Liver (tissue), 9 donors: Measurements from ENCODE around the gene MAP4K3. TPM values are rescaled to one million over a fixed set of nuclear protein-coding genes. Genes with fewer than 3 reads are reported as not detected.

Experiments used
- DNase-seq: peaks from one replicate; pipeline ENCODE4 v3.0.0-alpha.2; 2017; ENCODE audit warnings: low spot score
- H3K27ac ChIP-seq, 2 donors: one replicate each; pipeline ENCODE4 v1.7.0; 2013; ENCODE audit warnings: inconsistent platforms in 2 of 2, low read length in 2 of 2, control low read depth in 1 of 2, low read depth in 1 of 2, mild to moderate bottlenecking in 1 of 2
- H3K27me3 ChIP-seq, 4 donors: one replicate each; pipeline versions ENCODE4 v1.6.1 to v1.7.0; 2013; ENCODE audit warnings: low read length in 3 of 4, inconsistent platforms in 1 of 4, mild to moderate bottlenecking in 1 of 4, moderate library complexity in 1 of 4; ENCODE audit not compliant: control insufficient read depth in 4 of 4, insufficient read depth in 4 of 4
- H3K36me3 ChIP-seq, 4 donors: one replicate each; pipeline versions ENCODE4 v1.6.1 to v1.7.0; 2013; ENCODE audit warnings: low read length in 3 of 4, mild to moderate bottlenecking in 3 of 4, low read depth in 1 of 4, moderate library complexity in 1 of 4; ENCODE audit not compliant: control insufficient read depth in 4 of 4, insufficient read depth in 3 of 4
- H3K4me1 ChIP-seq, 4 donors: one replicate each; pipeline versions ENCODE4 v1.6.1 to v1.7.0; 2013; ENCODE audit warnings: low read length in 3 of 4, mild to moderate bottlenecking in 3 of 4, moderate library complexity in 1 of 4; ENCODE audit not compliant: control insufficient read depth in 4 of 4, insufficient read depth in 4 of 4
- H3K4me3 ChIP-seq, 3 donors: one replicate each; pipeline versions ENCODE4 v1.6.1 to v1.7.0; 2013; ENCODE audit warnings: low read length in 3 of 3, control low read depth in 1 of 3, low read depth in 1 of 3, mild to moderate bottlenecking in 1 of 3
- H3K9ac ChIP-seq, 2 donors: one replicate each; pipeline ENCODE4 v1.7.0; 2013; ENCODE audit warnings: low read length in 2 of 2, mild to moderate bottlenecking in 2 of 2, moderate library complexity in 2 of 2, control low read depth in 1 of 2, low read depth in 1 of 2
- H3K9me3 ChIP-seq, 4 donors: one replicate each; pipeline versions ENCODE4 v1.6.1 to v1.7.0; 2013; ENCODE audit warnings: low read length in 3 of 4; ENCODE audit not compliant: control insufficient read depth in 4 of 4
- ATF3 ChIP-seq: IDR thresholded peaks from 2 replicates; pipeline ENCODE4 v1.6.1; 2016; ENCODE audit warnings: antibody characterized with exemption
- CTCF ChIP-seq: fragments of 150-350 bp; IDR thresholded peaks from 2 replicates; pipeline ENCODE4 v1.5.1; 2017; ENCODE audit warnings: improper control_type of control experiment, low read depth, low read length; ENCODE audit not compliant: missing input control
- EGR1 ChIP-seq, 2 donors: IDR thresholded peaks; 2 replicates each; pipeline ENCODE4 v1.6.1; 2016 to 2018; ENCODE audit warnings: antibody characterized with exemption in 2 of 2, low read depth in 2 of 2
- FOXA1 ChIP-seq: IDR thresholded peaks from 2 replicates; pipeline ENCODE4 v1.6.1; 2016; ENCODE audit warnings: antibody characterized with exemption
- FOXA2 ChIP-seq: IDR thresholded peaks from 2 replicates; pipeline ENCODE4 v1.6.1; 2016; ENCODE audit warnings: antibody characterized with exemption
- GABPA ChIP-seq, 2 donors: IDR thresholded peaks in 1 of 2; conservative IDR thresholded peaks in 1 of 2; 2 replicates each; pipeline ENCODE4 v1.6.1; 2016; ENCODE audit warnings: antibody characterized with exemption in 2 of 2, mild to moderate bottlenecking in 1 of 2, moderate library complexity in 1 of 2
- HNF4A ChIP-seq, 2 donors: conservative IDR thresholded peaks; 2 replicates each; pipeline ENCODE4 v1.6.1; 2016; ENCODE audit warnings: antibody characterized with exemption in 2 of 2, mild to moderate bottlenecking in 2 of 2
- JUND ChIP-seq, 2 donors: IDR thresholded peaks; 2 replicates each; pipeline ENCODE4 v1.6.1; 2016; ENCODE audit warnings: antibody characterized with exemption in 2 of 2
- NR2F2 ChIP-seq: IDR thresholded peaks from 2 replicates; pipeline ENCODE4 v1.6.1; 2016; ENCODE audit warnings: antibody characterized with exemption
- RAD21 ChIP-seq, 2 donors: IDR thresholded peaks; 2 replicates each; pipeline ENCODE4 v1.6.1; 2016; ENCODE audit warnings: antibody characterized with exemption in 2 of 2, mild to moderate bottlenecking in 2 of 2
- REST ChIP-seq: IDR thresholded peaks from 2 replicates; pipeline ENCODE4 v1.6.1; 2016; ENCODE audit warnings: antibody characterized with exemption, mild to moderate bottlenecking
- RXRA ChIP-seq, 2 donors: IDR thresholded peaks; 2 replicates each; pipeline ENCODE4 v1.6.1; 2017 to 2018; ENCODE audit warnings: antibody characterized with exemption in 2 of 2, mild to moderate bottlenecking in 1 of 2
- SP1 ChIP-seq: IDR thresholded peaks from 2 replicates; pipeline ENCODE4 v1.6.1; 2018; ENCODE audit warnings: antibody characterized with exemption, mild to moderate bottlenecking
- TAF1 ChIP-seq: conservative IDR thresholded peaks from 2 replicates; pipeline ENCODE4 v1.6.1; 2016; ENCODE audit warnings: antibody characterized with exemption, mild to moderate bottlenecking
- YY1 ChIP-seq: IDR thresholded peaks from 2 replicates; pipeline ENCODE4 v1.6.1; 2016; ENCODE audit warnings: antibody characterized with exemption, mild to moderate bottlenecking
- WGBS: extraction: QIAGEN DNeasy Blood & Tissue Kit; methylation state at CpG from one replicate; pipeline ENCODE4 v1.1.7; 2013; 5-methylcytosine and 5-hydroxymethylcytosine counted together
- polyA plus RNA-seq, 2 donors: library from polyadenylated mRNA; stranded (reverse) in 1 of 2; unstranded in 1 of 2; fragments of 200-250 nt in 1 of 2; fragments of >200 nt in 1 of 2; fragmentation: Nextera tagmentation in 1 of 2; extraction: Ambion mirVana in 1 of 2; gene quantifications; one replicate each; pipeline versions ENCODE4 v1.2.1 to v1.2.3, GENCODE V29; 2013 to 2015
- total RNA-seq, 2 donors: library from RNA; depleted of rRNA; stranded (reverse); fragments of >200 nt; gene quantifications; one replicate each; pipeline ENCODE4 v1.2.3, GENCODE V29; 2014
- TF ChIP-seq, protein P1 (sequence below): IDR thresholded peaks from 2 replicates; pipeline ENCODE4 v1.6.1; 2016; ENCODE audit warnings: antibody characterized with exemption
- donor health status: healthy.
- donor health status: healthy.
- donor health status: healthy.
- donor health status: healthy.
- donor health status: healthy.

The MAP4K3 gene
- total and polyA plus RNA-seq, 4 donors, result 6.2 to 23.8 (median 10.9) TPM

GRCh38 chr2:39223909-39224308 is 213.2 kb downstream of the MAP4K3 start:
- peaks cover 0 to 4% (median 1%) of the 10 kb centered on the region in 4 donors for H3K4me1 ChIP-seq
- no peaks in the 10 kb centered on the region for H3K9me3 ChIP-seq
- DNase-seq, result no peak
- no peak overlapping the region for H3K9ac ChIP-seq
- H3K4me3 ChIP-seq, result no peak overlapping the region
- no peaks in the 10 kb centered on the region for H3K36me3 ChIP-seq
- WGBS, result 91% methylated on average over 1 of the region's 1 CpG
- TF ChIP-seq FOXA2 (no peak), TAF1 (no peak), RAD21 (IDR thresholded peaks at IDR 0.05) (no peak)
- H3K27me3 ChIP-seq, result no peaks in the 10 kb centered on the region
- H3K27ac ChIP-seq, result no peak overlapping the region

DNA sequence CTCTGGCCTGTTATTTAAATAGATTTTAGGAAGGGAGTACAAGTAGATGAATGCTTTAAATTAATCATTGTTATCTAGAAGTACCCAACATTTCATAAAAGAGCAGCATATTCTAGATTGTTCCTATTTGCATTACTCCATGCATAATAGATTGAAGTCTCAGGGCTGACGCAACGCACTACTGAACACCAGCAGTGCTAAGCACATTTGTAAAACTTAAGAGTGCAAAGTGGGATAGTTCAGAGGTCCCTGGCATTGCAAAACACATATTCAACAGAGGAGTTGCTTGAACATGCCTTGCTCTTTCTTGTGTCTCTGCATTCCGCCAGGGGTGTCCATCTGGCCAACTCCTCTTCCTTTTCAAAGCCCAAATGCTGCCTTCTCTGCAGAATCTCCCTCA is 215.6 kb downstream of the MAP4K3 start:
- H3K27me3 ChIP-seq, result no peaks in the 10 kb centered on the region
- H3K27ac ChIP-seq, result no peak overlapping the region
- no peaks in the 10 kb centered on the region for H3K9me3 ChIP-seq
- no peak overlapping the region for H3K9ac ChIP-seq
- H3K4me3 ChIP-seq, result no peak overlapping the region
- H3K36me3 ChIP-seq, result no peaks in the 10 kb centered on the region
- no peaks in the 10 kb centered on the region for H3K4me1 ChIP-seq
- 95% methylated on average over 3 of the region's 3 CpGs for WGBS
- TF ChIP-seq, protein P1, sequence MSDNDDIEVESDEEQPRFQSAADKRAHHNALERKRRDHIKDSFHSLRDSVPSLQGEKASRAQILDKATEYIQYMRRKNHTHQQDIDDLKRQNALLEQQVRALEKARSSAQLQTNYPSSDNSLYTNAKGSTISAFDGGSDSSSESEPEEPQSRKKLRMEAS, result no peak
- TF ChIP-seq YY1, result no peak
- DNase-seq, result no peak

GRCh38 chr2:39220136-39220535 is 216.9 kb downstream of the MAP4K3 start:
- H3K36me3 ChIP-seq, result no peaks in the 10 kb centered on the region
- H3K4me3 ChIP-seq, result no peak overlapping the region
- no peaks in the 10 kb centered on the region for H3K27me3 ChIP-seq
- no peak for TF ChIP-seq NR2F2
- no peak for TF ChIP-seq REST
- TF ChIP-seq SP1, result no peak
- no peak for TF ChIP-seq RXRA (IDR thresholded peaks at IDR 0.05)
- TF ChIP-seq ATF3, result no peak
- TF ChIP-seq RAD21 (IDR thresholded peaks at IDR 0.05), result no peak
- no peak for TF ChIP-seq FOXA2
- TF ChIP-seq, protein P1, result no peak
- TF ChIP-seq EGR1 (IDR thresholded peaks at IDR 0.05; ENCODE audit: low read depth in 2 of 2), result no peak
- no peak for TF ChIP-seq HNF4A (conservative IDR thresholded peaks at IDR 0.05)
- no peak for TF ChIP-seq JUND (IDR thresholded peaks at IDR 0.05)
- no peak for TF ChIP-seq GABPA (IDR thresholded peaks at IDR 0.05 in 1 of 2, conservative IDR thresholded peaks at IDR 0.05 in 1 of 2)
- TF ChIP-seq TAF1, result no peak
- TF ChIP-seq FOXA1, result no peak
- TF ChIP-seq CTCF, result no peak
- TF ChIP-seq YY1, result no peak
- no peaks in the 10 kb centered on the region for H3K4me1 ChIP-seq
- no peaks in the 10 kb centered on the region for H3K9me3 ChIP-seq
- 96% methylated on average over 2 of the region's 2 CpGs for WGBS
- H3K27ac ChIP-seq, result no peak overlapping the region
- DNase-seq, result no peak
- no peak overlapping the region for H3K9ac ChIP-seq
